ENCODE results near the gene NUPR1.

GRCh38 chr16:28491970-28492474, 46.8 kb downstream of the NUPR1 start, which contains the start of gene CLN3:
- TF ChIP-seq CTCF (IDR thresholded peaks at IDR 0.05 in 2 of 3, conservative IDR thresholded peaks at IDR 0.05 in 1 of 3; ENCODE audit: borderline replicate concordance in 1 of 3, insufficient read depth in 1 of 3, low read depth in 2 of 3, low read length in 2 of 3) (no peak), RAD21 (IDR thresholded peaks at IDR 0.05; ENCODE audit: low read depth) (no peak), POLR2A (IDR thresholded peaks at IDR 0.05; ENCODE audit: borderline replicate concordance, extremely low read depth, insufficient read depth, insufficient read length) (no peak), REST (IDR thresholded peaks at IDR 0.05; ENCODE audit: low read depth) (no peak), EZH2 (IDR thresholded peaks at IDR 0.05) (no peak), ATF3 (IDR thresholded peaks at IDR 0.05) (no peak), JUND (IDR thresholded peaks at IDR 0.05) (no peak), POLR2AphosphoS5 (IDR thresholded peaks at IDR 0.05; ENCODE audit: low read depth, low read length) (peak; percentile 19; the same call in 1 of the 2 replicates), FOSL1 (IDR thresholded peaks at IDR 0.05; ENCODE audit: low read depth) (no peak), CBX3 (IDR thresholded peaks at IDR 0.05; ENCODE audit: low read depth) (no peak; the same call in 1 of the 2 replicates), ZNF274 (IDR thresholded peaks at IDR 0.05; ENCODE audit: low read depth, low read length) (no peak)

Data from HCT116 (cell line).